Heart left ventricle (tissue), 16 donors: ENCODE results near the gene QSOX2. TPM values are rescaled to one million over a fixed set of nuclear protein-coding genes. Genes with fewer than 3 reads are reported as not detected.

Experiments
- ATAC-seq, 4 donors: fragments of 200-7000 bp; cut with Tn5 transposase; one replicate each; pipeline ENCODE4 v1.9.1; 2020 to 2022; ENCODE audit warnings: moderate library complexity in 4 of 4, mild to moderate bottlenecking in 3 of 4, moderate number of reproducible peaks in 1 of 4
- DNase-seq, 5 donors: peaks; one replicate each; pipeline ENCODE4 v3.0.0-alpha.2; 2020
- H3K27ac ChIP-seq, 12 donors: fragments of 200-600 bp; sonication (generic) in 4 of 12; one replicate each; pipeline versions ENCODE4 v1.5.0 to v1.8.0; 2016 to 2022; ENCODE audit warnings: mild to moderate bottlenecking in 2 of 12
- H3K27me3 ChIP-seq, 9 donors: fragments of 200-600 bp; sonication (generic) in 2 of 9; one replicate each; pipeline versions ENCODE4 v1.5.1 to v1.8.0; 2016 to 2022; ENCODE audit warnings: mild to moderate bottlenecking in 3 of 9
- H3K36me3 ChIP-seq, 9 donors: fragments of 200-600 bp; sonication (generic) in 2 of 9; one replicate each; pipeline versions ENCODE4 v1.5.0 to v1.8.0; 2018 to 2022; ENCODE audit warnings: mild to moderate bottlenecking in 2 of 9
- H3K4me1 ChIP-seq, 12 donors: fragments of 200-600 bp; sonication (generic) in 4 of 12; one replicate each; pipeline versions ENCODE4 v1.5.0 to v1.8.0; 2016 to 2022; ENCODE audit warnings: mild to moderate bottlenecking in 3 of 12
- H3K4me3 ChIP-seq, 12 donors: fragments of 200-600 bp; sonication (generic) in 4 of 12; one replicate each; pipeline versions ENCODE4 v1.5.0 to v1.8.0; 2017 to 2022; ENCODE audit warnings: mild to moderate bottlenecking in 9 of 12, moderate library complexity in 4 of 12
- H3K9me3 ChIP-seq, 12 donors: fragments of 200-600 bp; sonication (generic) in 4 of 12; one replicate each; pipeline versions ENCODE4 v1.5.0 to v1.8.0; 2016 to 2022; ENCODE audit warnings: mild to moderate bottlenecking in 1 of 12
- POLR2A ChIP-seq, 2 donors: fragments of 450-650 bp; IDR thresholded peaks; one replicate each; pipeline ENCODE4 v1.6.1; 2017; ENCODE audit warnings: antibody characterized with exemption in 2 of 2, mild to moderate bottlenecking in 2 of 2, moderate library complexity in 2 of 2
- WGBS, 4 donors: extraction: QIAGEN DNeasy Blood & Tissue Kit in 2 of 4; methylation state at CpG; one replicate each; pipeline versions ENCODE4 v1.1.5 to v1.1.7; 2013 to 2018; 5-methylcytosine and 5-hydroxymethylcytosine counted together
- intact Hi-C, 10 donors: fragments of 100-400 bp; cut with DNase I; formaldehyde crosslinking; loops; one replicate each; pipeline versions ENCODE4 v1.11.1 to v1.14.2; 2022
- polyA plus RNA-seq, 2 donors: library from polyadenylated mRNA; stranded (reverse); fragments of 200-250 nt; gene quantifications; one replicate each; pipeline ENCODE4 v1.2.3, GENCODE V29; 2013
- total RNA-seq, 9 donors: library from RNA; depleted of rRNA in 2 of 9; stranded (reverse); fragments of >200 nt in 2 of 9; fragmentation: NEBNext Ultra II Directional in 3 of 9; extraction: Animal tissue kit (Norgen Biotek cat#: 25700) in 3 of 9; gene quantifications; one replicate each; pipeline versions ENCODE4 v1.1.0 to v1.2.4, GENCODE V29; 2016 to 2023
- TF ChIP-seq, protein P1 (sequence below), 12 donors: fragments of 200-600 bp; sonication (generic) in 4 of 12; IDR thresholded peaks; one replicate each; pipeline versions ENCODE4 v1.5.0 to v1.8.0; 2018 to 2022; ENCODE audit warnings: antibody characterized with exemption in 12 of 12, mild to moderate bottlenecking in 5 of 12
- donor health status: ischemic (EF 13 %, LVEDD 7.1; RV severe dilation, severe dysfunction).
- donor health status: healthy with polysubstance abuse.
- donor health status: DM: no; HTN: yes; CAD: no.
- donor health status: DM: no; HTN: no; CAD: no.
- donor health status: ischemic (EF 25% LVEDD 6.9; RV normal size, moderate dysfunction).
- donor health status: ischemic (EF 25% LVEDD 5.7; RV mildly dilated, moderate dysfunction).
- donor health status: healthy.
- donor health status: DM: yes; HTN: yes; CAD: no.
- donor health status: ischemic (EF 35%, LVEDD 5.7; RV mildly dilated, moderate dysfunction).
- donor health status: nonischemic (EF 11% LVEDD 7.7; RV severe dilation, severe dysfunction).
- donor health status: DM: yes; HTN: yes; CAD: no.
- donor health status: PGD.
- donor health status: ischemic (EF 29% LVEDD 5.4; RV normal size, mild dysfunction).
- donor health status: nonischemic (EF 23%, LVEDD 6.1; RV moderate dilation, normal function).

Gene QSOX2
- total and polyA plus RNA-seq, 11 donors = 4.3 to 9.9 (median 5.9) TPM

DNA sequence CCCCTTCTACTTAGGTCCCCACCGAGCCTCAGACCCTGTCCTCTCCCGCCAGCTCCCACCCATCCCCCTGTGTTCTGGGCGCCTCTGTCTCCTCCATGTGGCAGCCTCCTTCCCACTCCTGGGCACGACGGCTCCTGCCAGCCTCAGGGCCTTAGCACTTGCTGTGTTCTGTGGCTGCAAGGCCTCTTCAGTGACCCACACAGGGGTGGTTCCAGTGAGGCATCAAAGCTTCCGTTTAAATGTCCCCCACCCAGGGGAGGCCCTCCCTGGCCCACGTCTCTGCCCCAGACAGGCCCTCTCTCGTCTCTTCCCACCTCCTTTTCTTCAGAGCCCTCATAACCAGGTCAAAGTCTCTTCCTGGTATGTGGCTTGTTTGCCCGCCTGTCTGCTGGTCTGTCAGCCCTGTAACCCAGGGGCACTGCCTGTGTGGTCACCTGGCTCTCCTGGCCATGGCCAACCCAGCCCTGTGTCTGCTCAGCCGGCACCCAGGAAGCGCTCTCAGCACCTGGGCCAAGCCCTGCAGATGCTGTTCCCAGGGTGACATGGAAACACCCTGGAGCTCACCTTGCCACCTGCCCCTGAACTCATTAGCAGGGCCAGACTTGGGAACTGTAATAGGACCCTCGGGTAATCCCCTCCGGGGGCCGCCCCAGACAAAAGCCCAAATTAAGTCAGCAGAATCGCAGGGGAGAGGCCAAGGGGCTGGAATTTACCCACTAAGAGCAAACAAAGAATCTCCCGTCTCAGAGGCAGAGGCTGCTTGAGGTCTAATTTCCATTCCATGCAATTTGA is 74.4 kb downstream of the QSOX2 start:
- Histone ChIP-seq H3K27ac (no peak overlapping the region), H3K36me3 (no peaks in the 10 kb centered on the region), H3K9me3 (no peaks in the 10 kb centered on the region), H3K4me3 (no peak overlapping the region), H3K27me3 (peaks cover 0 to 46% (median 14%) of the 10 kb centered on the region in 9 donors), H3K4me1 (no peaks in the 10 kb centered on the region)
- ATAC-seq = no peak
- peak in 2 of 5 donors; percentile 7 to 44 for DNase-seq
- WGBS, 4 donors = 45 to 64% (median 49%) methylated on average over 11 to 16 of the region's 16 CpGs
- TF ChIP-seq POLR2A (IDR thresholded peaks at IDR 0.05) = no peak
- TF ChIP-seq, protein P1, sequence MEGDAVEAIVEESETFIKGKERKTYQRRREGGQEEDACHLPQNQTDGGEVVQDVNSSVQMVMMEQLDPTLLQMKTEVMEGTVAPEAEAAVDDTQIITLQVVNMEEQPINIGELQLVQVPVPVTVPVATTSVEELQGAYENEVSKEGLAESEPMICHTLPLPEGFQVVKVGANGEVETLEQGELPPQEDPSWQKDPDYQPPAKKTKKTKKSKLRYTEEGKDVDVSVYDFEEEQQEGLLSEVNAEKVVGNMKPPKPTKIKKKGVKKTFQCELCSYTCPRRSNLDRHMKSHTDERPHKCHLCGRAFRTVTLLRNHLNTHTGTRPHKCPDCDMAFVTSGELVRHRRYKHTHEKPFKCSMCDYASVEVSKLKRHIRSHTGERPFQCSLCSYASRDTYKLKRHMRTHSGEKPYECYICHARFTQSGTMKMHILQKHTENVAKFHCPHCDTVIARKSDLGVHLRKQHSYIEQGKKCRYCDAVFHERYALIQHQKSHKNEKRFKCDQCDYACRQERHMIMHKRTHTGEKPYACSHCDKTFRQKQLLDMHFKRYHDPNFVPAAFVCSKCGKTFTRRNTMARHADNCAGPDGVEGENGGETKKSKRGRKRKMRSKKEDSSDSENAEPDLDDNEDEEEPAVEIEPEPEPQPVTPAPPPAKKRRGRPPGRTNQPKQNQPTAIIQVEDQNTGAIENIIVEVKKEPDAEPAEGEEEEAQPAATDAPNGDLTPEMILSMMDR (IDR thresholded peaks at IDR 0.05) = no peak
- intact Hi-C loops = loop anchor here in 7 of 10 donors (2.0 to 5.0 kb wide), 5 partner anchors 96 to 116 kb away; no protein-coding TSS in a partner anchor

GRCh38 chr9:136170006-136170901 is 75.4 kb downstream of the QSOX2 start:
- H3K4me3 ChIP-seq = no peak overlapping the region
- whole genome bisulfite sequencing, 4 donors = 31 to 49% (median 44%) methylated on average over 14 to 28 of the region's 28 CpGs
- intact Hi-C loops = loop anchor here in 8 of 10 donors (1.0 to 5.0 kb wide), 6 partner anchors 97 to 117 kb away; no protein-coding TSS in a partner anchor
- DNase-seq = peak in 2 of 5 donors; percentile 21 to 68
- peak in 3 of 4 donors; percentile 52 to 62 (median 57) for ATAC-seq
- TF ChIP-seq, protein P1 (IDR thresholded peaks at IDR 0.05) = peak; percentile 48 to 73 (median 60)
- no peak for TF ChIP-seq POLR2A (IDR thresholded peaks at IDR 0.05)
- no peaks in the 10 kb centered on the region for H3K4me1 ChIP-seq
- H3K36me3 ChIP-seq = no peaks in the 10 kb centered on the region
- no peak overlapping the region for H3K27ac ChIP-seq
- peaks cover 0 to 7% (median 0%) of the 10 kb centered on the region in 12 donors for H3K9me3 ChIP-seq
- peaks cover 0 to 46% (median 14%) of the 10 kb centered on the region in 9 donors for H3K27me3 ChIP-seq

- H3K36me3 ChIP-seq = no peaks in the 10 kb centered on the region
- no peak overlapping the region for H3K4me3 ChIP-seq
- H3K27ac ChIP-seq = no peak overlapping the region
- no peak for ATAC-seq
- H3K4me1 ChIP-seq = no peaks in the 10 kb centered on the region
- H3K9me3 ChIP-seq = peaks cover 0 to 7% (median 0%) of the 10 kb centered on the region in 12 donors
- TF ChIP-seq, protein P1 (IDR thresholded peaks at IDR 0.05) = no peak
- no peak for TF ChIP-seq POLR2A (IDR thresholded peaks at IDR 0.05)
- intact Hi-C loops = loop anchor here in 1 of 10 donors (5.0 kb wide), 1 partner anchor 98 kb away; no protein-coding TSS in a partner anchor
- 60 to 70% (median 63%) methylated on average over 5 to 6 of the region's 6 CpGs for WGBS, 4 donors
- peaks cover 0 to 46% (median 14%) of the 10 kb centered on the region in 9 donors for H3K27me3 ChIP-seq
- DNase-seq = peak in 2 of 5 donors; percentile 5 to 37
Measured at GRCh38 chr9:136169495-136169894, 76.1 kb downstream of the QSOX2 start.
